ENCODE measurements around the gene AARS2. TPM values are rescaled to one million over a fixed set of nuclear protein-coding genes. Genes with fewer than 3 reads are reported as not detected.

Gene AARS2
- 10 to 100 TPM; 16.7 to 28.5 (median 25.8) TPM for total RNA-seq
- total RNA-seq (2013): 15.6 TPM
- total RNA-seq: 39.0 to 90.9 (median 53.8) reads per million in 29 experiments

- no peaks in the 10 kb centered on the region for H3K9me3 Mint-ChIP-seq
- peaks cover 22% of the 10 kb centered on the region for H3K36me3 Mint-ChIP-seq
- ChIA-PET CTCF (interaction anchor here in 1 of 2 donors (0.5 to 1.4 kb wide), 9 partner anchors 8 to 684 kb away, joined by 3 to 5 read pairs (median 3); partner anchors contain the start of gene CDC5L), POLR2A (no interaction called here)
- H3K27me3 ChIP-seq (replicated peaks in 1 of 2; ENCODE audit: control insufficient read depth in 2 of 2, extremely low read depth in 1 of 2, insufficient read depth in 2 of 2, low read length in 1 of 2): peaks cover 0 to 9% of the 10 kb centered on the region in 2 experiments
- H3K27ac Mint-ChIP-seq: peak within 1 kb of the TSS; percentile 92
- peaks cover 3 to 11% of the 10 kb centered on the region in 2 donors for H3K27me3 Mint-ChIP-seq
- peak within 1 kb of the TSS; percentile 88 to 91 for H3K4me3 ChIP-seq (ENCODE audit: control insufficient read depth in 1 of 2, extremely low read depth in 1 of 2, low read length in 1 of 2)
- ATAC-seq (replicated peaks in 1 of 4) (peak; percentile 90 to 98 (median 96)), DNase-seq (peak; percentile 71 to 94 (median 87))
- under 1% methylated on average over 49 of the region's 52 CpGs for WGBS (ENCODE audit: insufficient coverage)
- peak within 1 kb of the TSS; percentile 97 to 99 (median 98) for H3K4me3 Mint-ChIP-seq
- peaks cover 20 to 22% (median 22%) of the 10 kb centered on the region in 3 donors for H3K4me1 Mint-ChIP-seq
- H3K36me3 ChIP-seq (ENCODE audit: control insufficient read depth in 2 of 2, extremely low read depth in 1 of 2, insufficient read depth in 1 of 2, low read length in 1 of 2): peaks cover 6 to 33% of the 10 kb centered on the region in 2 donors
- H3K9me3 ChIP-seq: no peaks in the 10 kb centered on the region
- H3K4me1 ChIP-seq (ENCODE audit: control insufficient read depth in 1 of 2, extremely low read depth in 1 of 2, insufficient read depth in 2 of 2, low read length in 2 of 2): peaks cover 5 to 18% of the 10 kb centered on the region in 2 experiments
- peak within 1 kb of the TSS; percentile 78 for H3K27ac ChIP-seq (ENCODE audit: low read length)
Measured at GRCh38 chr6:44312901-44313788, at the start of gene AARS2. Gene AARS2 (minus strand): TSS chr6:44313347. CDS start chr6:44313323, 24 bp downstream.

GRCh38 chr6:44361947-44362346 lies 48.8 kb upstream of the AARS2 start:
- peaks cover 10 to 11% of the 10 kb centered on the region in 2 donors for H3K27me3 Mint-ChIP-seq
- Histone ChIP-seq H3K27ac (ENCODE audit: low read length) (no peak overlapping the region), H3K4me3 (ENCODE audit: control insufficient read depth in 1 of 2, extremely low read depth in 1 of 2, low read length in 1 of 2) (no peak overlapping the region), H3K9me3 (no peaks in the 10 kb centered on the region), H3K27me3 (replicated peaks in 1 of 2; ENCODE audit: control insufficient read depth in 2 of 2, extremely low read depth in 1 of 2, insufficient read depth in 2 of 2, low read length in 1 of 2) (peaks cover 0 to 3% of the 10 kb centered on the region in 2 experiments), H3K4me1 (ENCODE audit: control insufficient read depth in 1 of 2, extremely low read depth in 1 of 2, insufficient read depth in 2 of 2, low read length in 2 of 2) (no peaks in the 10 kb centered on the region), H3K36me3 (ENCODE audit: control insufficient read depth in 2 of 2, extremely low read depth in 1 of 2, insufficient read depth in 1 of 2, low read length in 1 of 2) (no peaks in the 10 kb centered on the region)
- no peak overlapping the region for H3K4me3 Mint-ChIP-seq
- H3K36me3 Mint-ChIP-seq: no peaks in the 10 kb centered on the region
- H3K4me1 Mint-ChIP-seq: no peaks in the 10 kb centered on the region
- POLR2A ChIA-PET: no interaction called here
- WGBS (ENCODE audit: insufficient coverage): 79% methylated on average over 5 of the region's 6 CpGs
- no peak overlapping the region for H3K27ac Mint-ChIP-seq
- DNase-seq (no peak), ATAC-seq (replicated peaks in 1 of 4) (no peak)
- no peaks in the 10 kb centered on the region for H3K9me3 Mint-ChIP-seq
- CTCF ChIA-PET: no interaction called here

DNA sequence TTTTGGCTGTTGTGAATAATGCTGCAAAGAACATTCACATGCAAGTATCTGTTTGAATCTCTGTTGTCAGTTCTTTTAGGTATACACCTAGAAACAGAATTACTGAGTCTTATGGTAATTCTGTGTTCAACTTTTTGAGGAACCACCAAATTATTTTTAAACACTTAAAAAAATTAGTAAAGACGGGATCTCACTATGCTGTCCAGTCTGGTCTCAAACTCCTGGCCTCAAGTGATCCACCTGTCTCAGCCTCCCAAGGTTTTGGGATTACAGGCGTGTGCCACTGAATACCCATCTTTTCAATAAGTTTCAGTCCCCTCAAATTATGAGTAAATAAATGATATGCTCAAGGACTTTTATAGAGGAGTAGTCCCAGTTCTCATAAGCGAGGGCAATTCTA lies 46.8 kb upstream of the AARS2 start:
- WGBS (ENCODE audit: insufficient coverage): 80% methylated on average over 1 of the region's 3 CpGs
- Histone ChIP-seq H3K4me1 (ENCODE audit: control insufficient read depth in 1 of 2, extremely low read depth in 1 of 2, insufficient read depth in 2 of 2, low read length in 2 of 2) (no peaks in the 10 kb centered on the region), H3K27me3 (replicated peaks in 1 of 2; ENCODE audit: control insufficient read depth in 2 of 2, extremely low read depth in 1 of 2, insufficient read depth in 2 of 2, low read length in 1 of 2) (peaks cover 0 to 3% of the 10 kb centered on the region in 2 experiments), H3K27ac (ENCODE audit: low read length) (no peak overlapping the region), H3K9me3 (no peaks in the 10 kb centered on the region), H3K36me3 (ENCODE audit: control insufficient read depth in 2 of 2, extremely low read depth in 1 of 2, insufficient read depth in 1 of 2, low read length in 1 of 2) (no peaks in the 10 kb centered on the region), H3K4me3 (ENCODE audit: control insufficient read depth in 1 of 2, extremely low read depth in 1 of 2, low read length in 1 of 2) (no peak overlapping the region)
- Mint-ChIP-seq H3K27ac (no peak overlapping the region), H3K36me3 (no peaks in the 10 kb centered on the region), H3K27me3 (peaks cover 13 to 16% of the 10 kb centered on the region in 2 donors), H3K4me3 (no peak overlapping the region), H3K9me3 (peaks cover 0 to 4% (median 4%) of the 10 kb centered on the region in 3 donors), H3K4me1 (no peaks in the 10 kb centered on the region)
- POLR2A ChIA-PET: no interaction called here
- CTCF ChIA-PET: no interaction called here
- ATAC-seq (replicated peaks in 1 of 4) (no peak), DNase-seq (no peak)

- no peaks in the 10 kb centered on the region for H3K9me3 ChIP-seq
- H3K27ac ChIP-seq (ENCODE audit: low read length): no peak overlapping the region
- H3K27me3 ChIP-seq (replicated peaks in 1 of 2; ENCODE audit: control insufficient read depth in 2 of 2, extremely low read depth in 1 of 2, insufficient read depth in 2 of 2, low read length in 1 of 2): peaks cover 0 to 3% of the 10 kb centered on the region in 2 experiments
- ChIA-PET CTCF (no interaction called here), POLR2A (interaction anchor here in 1 of 2 donors (0.6 kb wide), 1 partner anchor 44 kb away, joined by 4 read pairs; no protein-coding TSS in a partner anchor)
- no peak overlapping the region for H3K4me3 ChIP-seq (ENCODE audit: control insufficient read depth in 1 of 2, extremely low read depth in 1 of 2, low read length in 1 of 2)
- WGBS (ENCODE audit: insufficient coverage): no CpG with 5 or more reads among the region's 1 CpG
- Mint-ChIP-seq H3K36me3 (no peaks in the 10 kb centered on the region), H3K4me3 (no peak overlapping the region), H3K27me3 (peaks cover 8 to 12% of the 10 kb centered on the region in 2 donors), H3K27ac (no peak overlapping the region), H3K4me1 (no peaks in the 10 kb centered on the region), H3K9me3 (peaks cover 0 to 4% (median 4%) of the 10 kb centered on the region in 3 donors)
- H3K4me1 ChIP-seq (ENCODE audit: control insufficient read depth in 1 of 2, extremely low read depth in 1 of 2, insufficient read depth in 2 of 2, low read length in 2 of 2): no peaks in the 10 kb centered on the region
- DNase-seq (no peak), ATAC-seq (replicated peaks in 1 of 4) (no peak)
- H3K36me3 ChIP-seq (ENCODE audit: control insufficient read depth in 2 of 2, extremely low read depth in 1 of 2, insufficient read depth in 1 of 2, low read length in 1 of 2): no peaks in the 10 kb centered on the region
Measured at GRCh38 chr6:44356487-44356886, 43.3 kb upstream of the AARS2 start.

- Histone ChIP-seq H3K36me3 (ENCODE audit: control insufficient read depth in 2 of 2, extremely low read depth in 1 of 2, insufficient read depth in 1 of 2, low read length in 1 of 2) (no peaks in the 10 kb centered on the region), H3K4me3 (ENCODE audit: control insufficient read depth in 1 of 2, extremely low read depth in 1 of 2, low read length in 1 of 2) (no peak overlapping the region), H3K4me1 (ENCODE audit: control insufficient read depth in 1 of 2, extremely low read depth in 1 of 2, insufficient read depth in 2 of 2, low read length in 2 of 2) (no peaks in the 10 kb centered on the region), H3K27ac (ENCODE audit: low read length) (no peak overlapping the region), H3K9me3 (no peaks in the 10 kb centered on the region), H3K27me3 (replicated peaks in 1 of 2; ENCODE audit: control insufficient read depth in 2 of 2, extremely low read depth in 1 of 2, insufficient read depth in 2 of 2, low read length in 1 of 2) (peaks cover 0 to 3% of the 10 kb centered on the region in 2 experiments)
- no peak for ATAC-seq (replicated peaks in 1 of 4)
- peaks cover 4 to 8% of the 10 kb centered on the region in 2 donors for H3K27me3 Mint-ChIP-seq
- no peak overlapping the region for H3K27ac Mint-ChIP-seq
- WGBS (ENCODE audit: insufficient coverage): 81% methylated on average over 2 of the region's 4 CpGs
- ChIA-PET CTCF (no interaction called here), POLR2A (no interaction called here)
- peaks cover 0 to 4% (median 4%) of the 10 kb centered on the region in 3 donors for H3K9me3 Mint-ChIP-seq
- DNase-seq: no peak
- H3K36me3 Mint-ChIP-seq: no peaks in the 10 kb centered on the region
- H3K4me3 Mint-ChIP-seq: no peak overlapping the region
- no peaks in the 10 kb centered on the region for H3K4me1 Mint-ChIP-seq
Measured at GRCh38 chr6:44355640-44356039, 42.5 kb upstream of the AARS2 start.

DNA sequence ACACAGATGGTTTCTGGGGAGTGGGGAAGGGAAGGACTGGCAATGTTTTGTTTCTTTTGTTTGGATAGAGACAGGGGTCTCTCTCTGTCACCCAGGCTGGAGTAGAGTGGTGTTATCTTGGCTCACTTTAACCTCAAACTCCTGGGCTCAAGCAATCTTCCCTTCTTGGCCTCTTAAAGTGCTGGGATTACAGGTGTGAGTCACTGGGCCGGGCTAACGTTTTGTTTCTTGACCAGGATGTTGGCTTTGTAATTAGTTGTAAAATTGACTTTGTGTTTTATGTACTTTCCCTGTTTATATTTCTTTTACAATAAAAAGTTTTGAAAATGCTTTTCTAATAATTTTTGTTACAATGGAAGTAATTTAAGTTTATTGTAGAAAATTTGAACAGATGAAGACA lies 40.2 kb upstream of the AARS2 start:
- ChIA-PET POLR2A (no interaction called here), CTCF (no interaction called here)
- peaks cover 0 to 4% (median 4%) of the 10 kb centered on the region in 3 donors for H3K9me3 Mint-ChIP-seq

More for the DNA sequence above, 40.2 kb upstream of the AARS2 start:
- Mint-ChIP-seq H3K27me3 (peaks cover 4 to 7% of the 10 kb centered on the region in 2 donors), H3K4me3 (no peak overlapping the region), H3K27ac (no peak overlapping the region), H3K36me3 (no peaks in the 10 kb centered on the region), H3K4me1 (no peaks in the 10 kb centered on the region)
- H3K36me3 ChIP-seq (ENCODE audit: control insufficient read depth in 2 of 2, extremely low read depth in 1 of 2, insufficient read depth in 1 of 2, low read length in 1 of 2): no peaks in the 10 kb centered on the region
- no peak for DNase-seq
- H3K27ac ChIP-seq (ENCODE audit: low read length): no peak overlapping the region
- no peak for ATAC-seq (replicated peaks in 1 of 4)
- no CpG with 5 or more reads among the region's 2 CpGs for WGBS (ENCODE audit: insufficient coverage)
- no peaks in the 10 kb centered on the region for H3K9me3 ChIP-seq
- no peaks in the 10 kb centered on the region for H3K4me1 ChIP-seq (ENCODE audit: control insufficient read depth in 1 of 2, extremely low read depth in 1 of 2, insufficient read depth in 2 of 2, low read length in 2 of 2)
- H3K27me3 ChIP-seq (replicated peaks in 1 of 2; ENCODE audit: control insufficient read depth in 2 of 2, extremely low read depth in 1 of 2, insufficient read depth in 2 of 2, low read length in 1 of 2): peaks cover 0 to 8% of the 10 kb centered on the region in 2 experiments
- no peak overlapping the region for H3K4me3 ChIP-seq (ENCODE audit: control insufficient read depth in 1 of 2, extremely low read depth in 1 of 2, low read length in 1 of 2)

Data from T-cell (primary cell).